Neural progenitor cell (in vitro differentiated cells): ENCODE results near the gene SLC36A3. TPM values are rescaled to one million over a fixed set of nuclear protein-coding genes. Genes with fewer than 3 reads are reported as not detected.
A peak's percentile ranks its signal among the peaks of the same experiment; 100 is the strongest.

Source experiments
- DNase-seq: peaks from one replicate; pipeline ENCODE4 v3.0.0-alpha.2; 2016; ENCODE audit warnings: low spot score
- H2AFZ ChIP-seq: fragments of 200-600 bp; sonication (generic); replicated peaks from 2 replicates; pipeline ENCODE4 v1.6.1; 2016; ENCODE audit warnings: antibody characterized with exemption
- H3F3A ChIP-seq: fragments of 200-600 bp; sonication (generic); 2 replicates; pipeline ENCODE4 v1.6.1; 2016; ENCODE audit warnings: antibody characterized with exemption, low read depth
- H3K27ac ChIP-seq: fragments of 200-600 bp; sonication (generic); 2 replicates; pipeline ENCODE4 v1.5.1; 2016; ENCODE audit warnings: mild to moderate bottlenecking
- H3K27me3 ChIP-seq: fragments of 200-600 bp; sonication (generic); 2 replicates; pipeline ENCODE4 v1.6.1; 2016; ENCODE audit warnings: mild to moderate bottlenecking, moderate library complexity
- H3K36me3 ChIP-seq: fragments of 200-600 bp; sonication (generic); 2 replicates; pipeline ENCODE4 v1.5.1; 2016
- H3K4me1 ChIP-seq: fragments of 200-600 bp; sonication (generic); 2 replicates; pipeline ENCODE4 v1.6.1; 2016; ENCODE audit warnings: mixed run types
- H3K4me2 ChIP-seq: fragments of 200-600 bp; sonication (generic); 2 replicates; pipeline ENCODE4 v1.6.1; 2016
- H3K4me3 ChIP-seq: fragments of 200-600 bp; sonication (generic); 2 replicates; pipeline ENCODE4 v1.5.1; 2016
- H3K79me2 ChIP-seq: fragments of 200-600 bp; sonication (generic); 2 replicates; pipeline ENCODE4 v1.6.1; 2016; ENCODE audit warnings: low read depth
- H3K9ac ChIP-seq: fragments of 200-600 bp; sonication (generic); 2 replicates; pipeline ENCODE4 v1.6.1; 2016
- H3K9me3 ChIP-seq: fragments of 200-600 bp; sonication (generic); 2 replicates; pipeline ENCODE4 v1.5.1; 2016; ENCODE audit warnings: low read depth
- H4K20me1 ChIP-seq: fragments of 200-600 bp; sonication (generic); 2 replicates; pipeline ENCODE4 v1.6.1; 2016; ENCODE audit warnings: low read depth
- H3K27ac Mint-ChIP-seq: 3 replicates; pipeline ENCODE4 v1.8.0; 2021; ENCODE audit warnings: mixed read lengths
- H3K27me3 Mint-ChIP-seq: 2 replicates; pipeline ENCODE4 v1.8.0; 2022; ENCODE audit warnings: low read depth, mild to moderate bottlenecking, inconsistent platforms, moderate library complexity, mixed read lengths; ENCODE audit not compliant: insufficient read depth
- H3K36me3 Mint-ChIP-seq: 3 replicates; pipeline ENCODE4 v1.8.0; 2021; ENCODE audit warnings: mixed read lengths
- H3K4me1 Mint-ChIP-seq: 3 replicates; pipeline ENCODE4 v1.8.0; 2021; ENCODE audit warnings: mixed read lengths
- H3K4me3 Mint-ChIP-seq: 3 replicates; pipeline ENCODE4 v1.8.0; 2021; ENCODE audit warnings: mild to moderate bottlenecking, moderate library complexity, mixed read lengths
- H3K9me3 Mint-ChIP-seq: 3 replicates; pipeline ENCODE4 v1.8.0; 2020; ENCODE audit warnings: mixed read lengths
- EZH2 ChIP-seq: fragments of 200-600 bp; sonication (generic); IDR thresholded peaks from 2 replicates; pipeline ENCODE4 v1.6.1; 2017; ENCODE audit warnings: antibody characterized with exemption, mild to moderate bottlenecking, moderate library complexity
- EZH2phosphoT487 ChIP-seq: fragments of 200-600 bp; sonication (generic); IDR thresholded peaks from 2 replicates; pipeline ENCODE4 v1.6.1; 2017; ENCODE audit warnings: antibody characterized with exemption
- total RNA-seq: library from RNA; depleted of rRNA; stranded (reverse); fragments of >200 nt; gene quantifications from 2 replicates; pipeline ENCODE4 v1.2.3, GENCODE V29; 2015; ENCODE audit warnings: low replicate concordance
- TF ChIP-seq, protein P1 (sequence below): fragments of 200-600 bp; sonication (generic); IDR thresholded peaks from 2 replicates; pipeline ENCODE4 v1.5.1; 2017; ENCODE audit warnings: antibody characterized with exemption, mild to moderate bottlenecking

SLC36A3 gene
- total RNA-seq, 1 donor from 2014 or later, result not detected

DNA sequence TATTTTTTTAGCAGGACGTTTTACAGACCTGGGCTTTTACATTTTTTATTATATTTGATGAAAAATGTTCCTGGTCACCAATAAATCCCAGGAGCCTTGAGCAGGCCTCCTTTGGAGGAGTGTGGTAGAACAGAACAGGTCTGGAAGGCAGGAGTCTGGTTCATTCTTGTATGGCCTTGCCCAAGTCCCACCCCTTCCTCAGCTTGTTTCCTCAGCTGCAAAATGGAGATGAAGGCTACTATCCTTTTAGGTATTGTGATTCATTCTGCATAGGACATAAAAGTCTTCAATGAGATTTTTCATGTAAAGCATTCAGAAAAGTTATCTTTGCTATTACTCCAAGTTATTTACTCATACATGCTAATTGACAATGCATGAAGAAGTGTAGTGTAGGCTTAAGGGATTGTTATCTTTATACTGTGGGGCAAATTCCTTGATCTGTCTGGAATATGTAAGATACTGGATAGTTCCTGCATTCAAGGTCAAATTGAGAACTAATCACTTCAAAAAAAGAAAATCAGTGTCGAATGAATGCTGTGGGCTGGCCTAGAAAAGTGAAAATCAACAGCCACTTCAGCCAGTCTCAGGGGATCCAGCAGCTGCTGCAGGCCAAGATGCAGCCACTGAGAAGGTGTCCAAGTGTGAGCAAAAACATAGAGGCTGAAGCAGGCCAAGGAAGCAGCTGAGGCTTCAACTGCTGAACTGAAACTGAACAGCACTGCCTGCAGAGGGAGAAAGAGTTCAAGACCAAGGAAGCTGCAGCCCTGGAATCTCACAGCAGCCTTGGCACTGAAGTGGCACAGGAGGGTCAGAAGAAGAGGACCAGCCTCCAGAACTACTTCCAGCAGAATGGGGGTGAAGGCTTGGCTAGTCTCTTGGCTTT is 15.5 kb upstream of the SLC36A3 start:
- Histone ChIP-seq H3K36me3 (no peaks in the 10 kb centered on the region), H3K4me2 (no peak overlapping the region), H4K20me1 (no peaks in the 10 kb centered on the region), H3K9ac (no peak overlapping the region), H3K27me3 (no peaks in the 10 kb centered on the region), H3K4me1 (peaks cover 4% of the 10 kb centered on the region), H3F3A (no peaks in the 10 kb centered on the region), H3K9me3 (no peaks in the 10 kb centered on the region), H3K27ac (no peak overlapping the region), H2AFZ (no peak overlapping the region), H3K4me3 (no peak overlapping the region), H3K79me2 (no peaks in the 10 kb centered on the region)
- peaks cover 13% of the 10 kb centered on the region for H3K4me1 Mint-ChIP-seq
- no peak for DNase-seq
- H3K27ac Mint-ChIP-seq, result no peak overlapping the region
- H3K4me3 Mint-ChIP-seq, result no peak overlapping the region
- no peaks in the 10 kb centered on the region for H3K27me3 Mint-ChIP-seq
- H3K9me3 Mint-ChIP-seq, result peaks cover 3% of the 10 kb centered on the region
- H3K36me3 Mint-ChIP-seq, result no peaks in the 10 kb centered on the region
- TF ChIP-seq EZH2 (no peak), EZH2phosphoT487 (no peak)
- TF ChIP-seq, protein P1, sequence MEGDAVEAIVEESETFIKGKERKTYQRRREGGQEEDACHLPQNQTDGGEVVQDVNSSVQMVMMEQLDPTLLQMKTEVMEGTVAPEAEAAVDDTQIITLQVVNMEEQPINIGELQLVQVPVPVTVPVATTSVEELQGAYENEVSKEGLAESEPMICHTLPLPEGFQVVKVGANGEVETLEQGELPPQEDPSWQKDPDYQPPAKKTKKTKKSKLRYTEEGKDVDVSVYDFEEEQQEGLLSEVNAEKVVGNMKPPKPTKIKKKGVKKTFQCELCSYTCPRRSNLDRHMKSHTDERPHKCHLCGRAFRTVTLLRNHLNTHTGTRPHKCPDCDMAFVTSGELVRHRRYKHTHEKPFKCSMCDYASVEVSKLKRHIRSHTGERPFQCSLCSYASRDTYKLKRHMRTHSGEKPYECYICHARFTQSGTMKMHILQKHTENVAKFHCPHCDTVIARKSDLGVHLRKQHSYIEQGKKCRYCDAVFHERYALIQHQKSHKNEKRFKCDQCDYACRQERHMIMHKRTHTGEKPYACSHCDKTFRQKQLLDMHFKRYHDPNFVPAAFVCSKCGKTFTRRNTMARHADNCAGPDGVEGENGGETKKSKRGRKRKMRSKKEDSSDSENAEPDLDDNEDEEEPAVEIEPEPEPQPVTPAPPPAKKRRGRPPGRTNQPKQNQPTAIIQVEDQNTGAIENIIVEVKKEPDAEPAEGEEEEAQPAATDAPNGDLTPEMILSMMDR, result no peak

GRCh38 chr5:151317871-151318270 is 14.3 kb upstream of the SLC36A3 start:
- peaks cover 4% of the 10 kb centered on the region for H3K4me1 ChIP-seq
- no peak overlapping the region for H3K4me3 ChIP-seq
- H3K4me2 ChIP-seq, result no peak overlapping the region
- no peaks in the 10 kb centered on the region for H3K27me3 Mint-ChIP-seq
- H3F3A ChIP-seq, result no peaks in the 10 kb centered on the region
- H3K27me3 ChIP-seq, result no peaks in the 10 kb centered on the region
- H3K36me3 ChIP-seq, result no peaks in the 10 kb centered on the region
- DNase-seq, result no peak
- H3K9ac ChIP-seq, result no peak overlapping the region
- H3K9me3 Mint-ChIP-seq, result peaks cover 3% of the 10 kb centered on the region
- H3K27ac Mint-ChIP-seq, result no peak overlapping the region
- no peak overlapping the region for H3K4me3 Mint-ChIP-seq
- H2AFZ ChIP-seq, result no peak overlapping the region
- TF ChIP-seq EZH2 (no peak), EZH2phosphoT487 (no peak)
- TF ChIP-seq, protein P1, result no peak
- no peaks in the 10 kb centered on the region for H3K36me3 Mint-ChIP-seq
- H4K20me1 ChIP-seq, result no peaks in the 10 kb centered on the region
- no peaks in the 10 kb centered on the region for H3K79me2 ChIP-seq
- no peak overlapping the region for H3K27ac ChIP-seq
- H3K4me1 Mint-ChIP-seq, result peaks cover 13% of the 10 kb centered on the region
- no peaks in the 10 kb centered on the region for H3K9me3 ChIP-seq

DNA sequence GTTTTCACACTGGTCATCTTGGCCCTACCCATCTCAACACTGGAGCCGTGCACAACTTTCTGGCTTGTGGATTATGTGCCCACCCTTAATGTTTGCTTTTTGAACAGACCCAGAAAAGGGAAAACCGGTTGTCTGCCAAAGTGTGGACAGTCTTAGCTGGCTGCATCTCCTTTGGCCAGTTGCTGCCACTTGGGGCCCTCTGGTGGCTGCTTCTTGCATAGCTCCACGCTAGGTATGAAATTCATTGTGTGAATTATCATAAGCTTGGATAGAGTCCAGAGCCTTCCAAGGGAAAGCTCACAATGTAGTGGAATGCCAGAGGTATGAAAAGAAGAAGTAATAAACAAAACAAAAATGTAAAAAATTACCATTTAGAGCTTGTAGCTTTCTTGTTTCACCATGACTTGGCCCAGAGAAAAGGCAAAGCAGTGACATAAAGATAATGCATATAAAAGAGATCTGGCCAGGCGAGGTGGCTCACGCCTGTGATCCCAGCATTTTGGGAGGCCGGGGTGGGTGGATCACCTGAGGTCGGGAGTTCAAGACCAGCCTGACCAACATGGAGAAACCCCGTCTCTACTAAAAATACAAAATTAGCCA is 12.5 kb upstream of the SLC36A3 start:
- Mint-ChIP-seq H3K36me3 (peaks cover 2% of the 10 kb centered on the region), H3K4me3 (no peak overlapping the region), H3K27me3 (no peaks in the 10 kb centered on the region), H3K9me3 (peaks cover 6% of the 10 kb centered on the region), H3K27ac (no peak overlapping the region), H3K4me1 (peaks cover 2% of the 10 kb centered on the region)
- Histone ChIP-seq H3K4me1 (no peaks in the 10 kb centered on the region), H3K4me2 (no peak overlapping the region), H2AFZ (peak overlapping the region; percentile 27), H3K4me3 (no peak overlapping the region), H3K9ac (no peak overlapping the region), H3K36me3 (no peaks in the 10 kb centered on the region), H3K27me3 (no peaks in the 10 kb centered on the region), H3K79me2 (no peaks in the 10 kb centered on the region), H4K20me1 (no peaks in the 10 kb centered on the region), H3F3A (no peaks in the 10 kb centered on the region), H3K9me3 (no peaks in the 10 kb centered on the region), H3K27ac (no peak overlapping the region)
- DNase-seq, result peak; percentile 78
- no peak for TF ChIP-seq EZH2
- TF ChIP-seq, protein P1, result peak; percentile 98
- no peak for TF ChIP-seq EZH2phosphoT487
